WTC11 (cell line): ENCODE results near the gene AKTIP. TPM values are rescaled to one million over a fixed set of nuclear protein-coding genes. Genes with fewer than 3 reads are reported as not detected.

Experiments used
- ATAC-seq: fragments of 200-7000 bp; cut with Tn5 transposase; 2 replicates; pipeline ENCODE4 v1.10.0; 2021; ENCODE audit warnings: mild to moderate bottlenecking, moderate library complexity
- CTCF ChIA-PET: fragments of 300-600 bp; sonication (Branson Sonifier 250); formaldehyde crosslinking; loops from one replicate; lab custom pipeline; 2021; ENCODE audit warnings: antibody characterized with exemption; lab: Charles Lee
- POLR2A ChIA-PET: fragments of 350-600 bp; sonication (Branson Sonifier 250); formaldehyde crosslinking; loops from one replicate; lab custom pipeline; 2021; ENCODE audit warnings: antibody characterized with exemption; lab: Charles Lee
- DNase-seq: peaks from one replicate; pipeline ENCODE4 v3.0.0; 2021; ENCODE audit warnings: low spot score
- H3K27ac Mint-ChIP-seq: 2 replicates; pipeline ENCODE4 v1.8.0; 2021; ENCODE audit warnings: mixed read lengths
- H3K27me3 Mint-ChIP-seq: 2 replicates; pipeline ENCODE4 v1.8.0; 2021; ENCODE audit warnings: low read depth, mild to moderate bottlenecking, moderate library complexity, mixed read lengths
- H3K36me3 Mint-ChIP-seq: 2 replicates; pipeline ENCODE4 v1.8.0; 2021; ENCODE audit warnings: mixed read lengths
- H3K4me1 Mint-ChIP-seq: 2 replicates; pipeline ENCODE4 v1.8.0; 2022; ENCODE audit warnings: mixed read lengths
- H3K4me3 Mint-ChIP-seq: 2 replicates; pipeline ENCODE4 v1.8.0; 2021; ENCODE audit warnings: mild to moderate bottlenecking, moderate library complexity, mixed read lengths
- H3K9me3 Mint-ChIP-seq: 2 replicates; pipeline ENCODE4 v1.8.0; 2021; ENCODE audit warnings: mixed read lengths
- CTCF ChIP-seq: fragments of 200-600 bp; IDR thresholded peaks from 2 replicates; pipeline ENCODE4 v1.8.0; 2022; ENCODE audit warnings: antibody characterized with exemption
- GRHL2 ChIP-seq: fragments of 250-450 bp; sonication (Bioruptor Pico); IDR thresholded peaks from 2 replicates; pipeline ENCODE4 v1.8.0; 2022; ENCODE audit warnings: mild to moderate bottlenecking, moderate library complexity; ENCODE audit not compliant: insufficient replicate concordance, severe bottlenecking
- JAZF1 ChIP-seq: fragments of 250-450 bp; sonication (Bioruptor Pico); IDR thresholded peaks from 2 replicates; pipeline ENCODE4 v1.9.0; 2021; ENCODE audit warnings: moderate library complexity, mild to moderate bottlenecking, inconsistent platforms
- PRDM15 ChIP-seq: sonication (generic); formaldehyde crosslinking; IDR thresholded peaks from 2 replicates; pipeline ENCODE4 v1.8.0; 2022; ENCODE audit warnings: missing genetic modification reagents
- SMAD4 ChIP-seq: sonication (generic); formaldehyde crosslinking; IDR thresholded peaks from 2 replicates; pipeline ENCODE4 v1.8.0; 2022; ENCODE audit warnings: mild to moderate bottlenecking, missing genetic modification reagents
- TEAD1 ChIP-seq: sonication (generic); formaldehyde crosslinking; IDR thresholded peaks from 2 replicates; pipeline ENCODE4 v1.8.0; 2022; ENCODE audit warnings: mild to moderate bottlenecking, missing genetic modification reagents
- total RNA-seq: library from RNA; stranded (reverse); gene quantifications from 3 replicates; pipeline ENCODE4 v1.2.3, GENCODE V29; 2021

AKTIP gene
- total RNA-seq, 1 experiment from 2014 or later: 19.9 TPM

GRCh38 chr16:53446090-53446489, 56.9 kb downstream of the AKTIP start:
- TF ChIP-seq JAZF1 (CRISPR knock-in tag) (no peak), GRHL2 (CRISPR knock-in tag) (no peak), PRDM15 (CRISPR knock-in tag) (no peak)
- H3K4me1 Mint-ChIP-seq: no peaks in the 10 kb centered on the region
- ChIA-PET CTCF (interaction anchor here (1.0 to 1.3 kb wide), 2 partner anchors 64 to 144 kb away, joined by 3 read pairs; no protein-coding TSS in a partner anchor), POLR2A (no interaction called here)
- no peak overlapping the region for H3K4me3 Mint-ChIP-seq
- H3K9me3 Mint-ChIP-seq: no peaks in the 10 kb centered on the region
- H3K36me3 Mint-ChIP-seq: peaks cover 26% of the 10 kb centered on the region
- ATAC-seq (no peak), DNase-seq (no peak)
- H3K27ac Mint-ChIP-seq: no peak overlapping the region
- no peaks in the 10 kb centered on the region for H3K27me3 Mint-ChIP-seq

- TF ChIP-seq TEAD1 (CRISPR knock-in tag): no peak
- no peak for TF ChIP-seq SMAD4
- no peak for TF ChIP-seq CTCF
- Mint-ChIP-seq H3K4me1 (no peaks in the 10 kb centered on the region), H3K27me3 (no peaks in the 10 kb centered on the region), H3K36me3 (peaks cover 30% of the 10 kb centered on the region), H3K27ac (no peak overlapping the region), H3K9me3 (no peaks in the 10 kb centered on the region), H3K4me3 (no peak overlapping the region)
- ChIA-PET CTCF (interaction anchor here (1.0 to 1.3 kb wide), 2 partner anchors 65 to 143 kb away, joined by 3 read pairs; no protein-coding TSS in a partner anchor), POLR2A (no interaction called here)
- DNase-seq (no peak), ATAC-seq (no peak)
These were observed 57.5 kb downstream of the AKTIP start for GRCh38 chr16:53445534-53445933.

Other genes with a start within 250 kb of the AKTIP start
- 33.9 to 38.4 TPM (median 34.1 TPM) in 3 replicates for gene RBL2, start 68.7 kb downstream of the AKTIP start, total RNA-seq
- 9.8 to 11.7 TPM (median 10.9 TPM) in 3 replicates for gene RPGRIP1L, start 200.7 kb upstream of the AKTIP start, total RNA-seq
- gene FTO, start 200.9 kb upstream of the AKTIP start, total RNA-seq: 57.4 to 62.6 TPM (median 59.6 TPM) in 3 replicates